GM18907 (cell line): ENCODE data around the gene TSPO.

Experiments used
- ATAC-seq: cut with Tn5 transposase; IDR thresholded peaks from one replicate; pipeline ENCODE4 v1.9.1; 2021; ENCODE audit warnings: mild to moderate bottlenecking, moderate library complexity; ENCODE audit not compliant: unreplicated experiment

The TSPO gene

GRCh38 chr22:43157874-43158546, 6.7 kb downstream of the TSPO start:
- ATAC-seq: no peak

GRCh38 chr22:43158778-43159483, 7.6 kb downstream of the TSPO start:
- ATAC-seq: no peak

- no peak for ATAC-seq
Observed at GRCh38 chr22:43159484-43160178, 8.3 kb downstream of the TSPO start.

GRCh38 chr22:43160497-43161126, 9.3 kb downstream of the TSPO start:
- ATAC-seq: no peak

GRCh38 chr22:43162412-43163150, 11.2 kb downstream of the TSPO start:
- no peak for ATAC-seq

GRCh38 chr22:43163241-43163795, 12.0 kb downstream of the TSPO start:
- no peak for ATAC-seq

- ATAC-seq: no peak
Observed at GRCh38 chr22:43164636-43165035, 13.3 kb downstream of the TSPO start.

GRCh38 chr22:43166132-43166930, 15.0 kb downstream of the TSPO start:
- ATAC-seq: no peak

- no peak for ATAC-seq
Observed at GRCh38 chr22:43167001-43167589, 15.7 kb downstream of the TSPO start.

- ATAC-seq: no peak
Observed at GRCh38 chr22:43168471-43169309, 17.3 kb downstream of the TSPO start.

GRCh38 chr22:43169310-43170130, 18.2 kb downstream of the TSPO start:
- ATAC-seq: no peak

GRCh38 chr22:43170131-43170480, 18.7 kb downstream of the TSPO start:
- no peak for ATAC-seq

- ATAC-seq: no peak
Observed at GRCh38 chr22:43171019-43171491, 19.7 kb downstream of the TSPO start.

- no peak for ATAC-seq
Observed at GRCh38 chr22:43171607-43172006, 20.2 kb downstream of the TSPO start.

- no peak for ATAC-seq
Observed at GRCh38 chr22:43172191-43172590, 20.8 kb downstream of the TSPO start.

- ATAC-seq: no peak
Observed at GRCh38 chr22:43173566-43173965, 22.2 kb downstream of the TSPO start.

- ATAC-seq: no peak
Observed at GRCh38 chr22:43173976-43174720, 22.8 kb downstream of the TSPO start.
